Gastroesophageal sphincter (tissue), 4 donors: ENCODE measurements around the gene TSHZ2. TPM values are rescaled to one million over a fixed set of nuclear protein-coding genes. Genes with fewer than 3 reads are reported as not detected.

Experiments
- ATAC-seq: fragments of 150-250 bp; one replicate; pipeline ENCODE4 v1.9.1; 2016; ENCODE audit warnings: mild to moderate bottlenecking, moderate library complexity
- H3K27ac ChIP-seq, 4 donors: fragments of 200-600 bp; sonication (generic) in 3 of 4; 1 replicate in 3 of 4; 2 replicates in 1 of 4; pipeline ENCODE4 v1.5.1; 2016 to 2019
- H3K27me3 ChIP-seq: fragments of 200-600 bp; sonication (generic); one replicate; pipeline ENCODE4 v1.5.1; 2019
- H3K36me3 ChIP-seq, 2 donors: fragments of 200-600 bp; sonication (generic); one replicate each; pipeline ENCODE4 v1.5.1; 2019; ENCODE audit warnings: control low read depth in 1 of 2
- H3K4me1 ChIP-seq, 3 donors: fragments of 200-600 bp; sonication (generic); 1 replicate in 2 of 3; 2 replicates in 1 of 3; pipeline ENCODE4 v1.5.1; 2016 to 2019; ENCODE audit warnings: control low read depth in 2 of 3
- H3K4me3 ChIP-seq, 2 donors: fragments of 200-600 bp; sonication (generic); one replicate each; pipeline ENCODE4 v1.5.1; 2019; ENCODE audit warnings: mild to moderate bottlenecking in 1 of 2, moderate library complexity in 1 of 2
- H3K9me3 ChIP-seq, 3 donors: fragments of 200-600 bp; sonication (generic); one replicate each; pipeline ENCODE4 v1.5.1; 2017 to 2019; ENCODE audit warnings: control low read depth in 2 of 3
- CTCF ChIP-seq, 4 experiments: fragments of 200-600 bp in 2 of 4; fragments of 450-650 bp in 2 of 4; sonication (generic) in 1 of 4; IDR thresholded peaks; one replicate each; pipeline ENCODE4 v1.5.1; 2017 to 2019; ENCODE audit warnings: antibody characterized with exemption in 4 of 4, mild to moderate bottlenecking in 2 of 4, moderate library complexity in 2 of 4
- EP300 ChIP-seq: sonication (generic); formaldehyde crosslinking; IDR thresholded peaks from one replicate; pipeline ENCODE4 v1.6.1; 2017; ENCODE audit warnings: antibody characterized with exemption, mild to moderate bottlenecking
- POLR2A ChIP-seq, 2 donors: fragments of 450-650 bp; IDR thresholded peaks; one replicate each; pipeline ENCODE4 v1.6.1; 2017; ENCODE audit warnings: antibody characterized with exemption in 2 of 2, mild to moderate bottlenecking in 2 of 2, moderate library complexity in 1 of 2
- POLR2AphosphoS5 ChIP-seq: sonication (generic); formaldehyde crosslinking; IDR thresholded peaks from one replicate; pipeline ENCODE4 v1.6.1; 2017; ENCODE audit warnings: antibody characterized with exemption
- WGBS, 2 donors: methylation state at CpG; one replicate each; pipeline ENCODE4 v1.1.5; 2018; ENCODE audit warnings: low coverage in 1 of 2; 5-methylcytosine and 5-hydroxymethylcytosine counted together
- total RNA-seq, 4 donors: library from RNA; depleted of rRNA; stranded (reverse); fragments of >200 nt; gene quantifications; one replicate each; pipeline ENCODE4 v1.1.0, GENCODE V29; 2016

The TSHZ2 gene
- total RNA-seq, 4 donors from 2014 or later = 9.9 to 21.3 (median 12.2) TPM

- Histone ChIP-seq H3K4me3 (no peak overlapping the region), H3K36me3 (no peaks in the 10 kb centered on the region), H3K27me3 (no peaks in the 10 kb centered on the region), H3K4me1 (no peaks in the 10 kb centered on the region), H3K9me3 (no peaks in the 10 kb centered on the region), H3K27ac (no peak overlapping the region)
- 80 to 97% methylated on average over 3 of the region's 3 CpGs for WGBS, 2 donors
- no peak for TF ChIP-seq EP300
- TF ChIP-seq CTCF (IDR thresholded peaks at IDR 0.05) = no peak
- TF ChIP-seq POLR2AphosphoS5 = no peak
- TF ChIP-seq POLR2A (IDR thresholded peaks at IDR 0.05) = no peak
- ATAC-seq = no peak
Observed at GRCh38 chr20:53336892-53337291, 364.7 kb downstream of the TSHZ2 start.

- 72 to 84% methylated on average over 7 to 8 of the region's 8 CpGs for WGBS, 2 donors
- H3K27ac ChIP-seq = no peak overlapping the region
- H3K27me3 ChIP-seq = no peaks in the 10 kb centered on the region
- H3K4me3 ChIP-seq = no peak overlapping the region
- no peaks in the 10 kb centered on the region for H3K4me1 ChIP-seq
- ATAC-seq = no peak
- no peaks in the 10 kb centered on the region for H3K9me3 ChIP-seq
- TF ChIP-seq EP300 (no peak), CTCF (IDR thresholded peaks at IDR 0.05) (no peak), POLR2AphosphoS5 (no peak), POLR2A (IDR thresholded peaks at IDR 0.05) (no peak)
- H3K36me3 ChIP-seq = no peaks in the 10 kb centered on the region
Observed at GRCh38 chr20:53337390-53338101, 365.4 kb downstream of the TSHZ2 start.

- TF ChIP-seq POLR2AphosphoS5 = no peak
- TF ChIP-seq EP300 = no peak
- TF ChIP-seq POLR2A (IDR thresholded peaks at IDR 0.05) = no peak
- no peak for TF ChIP-seq CTCF (IDR thresholded peaks at IDR 0.05)
- Histone ChIP-seq H3K4me1 (no peaks in the 10 kb centered on the region), H3K27ac (no peak overlapping the region), H3K36me3 (no peaks in the 10 kb centered on the region), H3K4me3 (no peak overlapping the region), H3K27me3 (no peaks in the 10 kb centered on the region), H3K9me3 (no peaks in the 10 kb centered on the region)
- ATAC-seq = no peak
- 58 to 61% methylated on average over 1 to 4 of the region's 4 CpGs for WGBS, 2 donors
Observed at GRCh38 chr20:53338716-53339115, 366.6 kb downstream of the TSHZ2 start.

- TF ChIP-seq POLR2AphosphoS5 (no peak), EP300 (no peak), POLR2A (IDR thresholded peaks at IDR 0.05) (no peak), CTCF (IDR thresholded peaks at IDR 0.05) (no peak)
- H3K4me1 ChIP-seq = no peaks in the 10 kb centered on the region
- H3K27me3 ChIP-seq = no peaks in the 10 kb centered on the region
- no peaks in the 10 kb centered on the region for H3K9me3 ChIP-seq
- no peaks in the 10 kb centered on the region for H3K36me3 ChIP-seq
- no peak for ATAC-seq
- 94 to 95% methylated on average over 6 of the region's 6 CpGs for WGBS, 2 donors
- H3K4me3 ChIP-seq = no peak overlapping the region
- no peak overlapping the region for H3K27ac ChIP-seq
Observed at GRCh38 chr20:53342429-53342828, 370.3 kb downstream of the TSHZ2 start.

- no peak for ATAC-seq
- Histone ChIP-seq H3K9me3 (no peaks in the 10 kb centered on the region), H3K27me3 (no peaks in the 10 kb centered on the region), H3K27ac (no peak overlapping the region), H3K36me3 (no peaks in the 10 kb centered on the region), H3K4me3 (no peak overlapping the region), H3K4me1 (no peaks in the 10 kb centered on the region)
- TF ChIP-seq CTCF (IDR thresholded peaks at IDR 0.05) = no peak
- WGBS, 2 donors = 80% methylated on average over 1 of the region's 6 CpGs; no CpG with 5 or more reads in 1 of the 2 donors
Observed at GRCh38 chr20:53343448-53343847, 371.3 kb downstream of the TSHZ2 start.
